ENCODE results near the gene TXNRD2. TPM values are rescaled to one million over a fixed set of nuclear protein-coding genes. Genes with fewer than 3 reads are reported as not detected.

The TXNRD2 gene
- total and polyA plus RNA-seq, 2 of the 4 experiments (the other 2 are of a cell fraction) = 15.6 to 25.7 TPM

- H2AK9ac ChIP-seq (replicated peaks; ENCODE audit: low read depth, low read length, poor library complexity) = no peak overlapping the region
- H3K36me3 ChIP-seq (ENCODE audit: control insufficient read depth, insufficient read depth, low read length) = peaks cover 33% of the 10 kb centered on the region
- ATAC-seq (ENCODE audit: low read depth) = no peak
- no peak overlapping the region for H2AK5ac ChIP-seq (ENCODE audit: low read depth, low read length)
- H3K27me3 ChIP-seq (ENCODE audit: control insufficient read depth, insufficient read depth, low read length) = no peaks in the 10 kb centered on the region
- H4K8ac ChIP-seq (ENCODE audit: low read depth in 2 of 2, low read length in 2 of 2) = no peak overlapping the region
- BruUV-seq (replicated peaks) = no TSS peak
- H3K79me1 ChIP-seq (ENCODE audit: low read depth in 1 of 2, low read length in 2 of 2) = peaks cover 28 to 85% of the 10 kb centered on the region in 2 experiments
- no peak overlapping the region for H2BK120ac ChIP-seq (ENCODE audit: low read depth, low read length)
- H3K23ac ChIP-seq (ENCODE audit: low read depth, low read length) = no peak overlapping the region
- no peak overlapping the region for H3K18ac ChIP-seq (ENCODE audit: low read depth, low read length)
- no peak overlapping the region for H3K27ac ChIP-seq (ENCODE audit: insufficient read depth, low read length)
- no peak overlapping the region for H2BK20ac ChIP-seq (ENCODE audit: low read depth, low read length)
- dilution Hi-C loops (cut with HindIII; ENCODE audit: low sequenced_read_pairs, unreplicated experiment) = no loop called here
- WGBS, 2 experiments (ENCODE audit: extremely low coverage in 2 of 2, insufficient read length in 1 of 2) = 100% methylated on average over 1 of the region's 2 CpGs; no CpG with 5 or more reads in 1 of the 2 experiments
- intact Hi-C loops (cut with micrococcal nuclease) = no loop called here
- peaks cover 62% of the 10 kb centered on the region for H4K20me1 ChIP-seq (ENCODE audit: insufficient read depth, low read length)
- H4K5ac ChIP-seq (ENCODE audit: low read depth, low read length) = no peak overlapping the region
- no peak for DNase-seq
- in situ Hi-C loops (cut with MboI; ENCODE audit: low sequenced_read_pairs) = no loop called here
- H3K9ac ChIP-seq (ENCODE audit: low read depth, low read length) = no peak overlapping the region
- peaks cover 3% of the 10 kb centered on the region; the same call in 1 of the 2 replicates for H3K9me3 ChIP-seq (ENCODE audit: control insufficient read depth, insufficient read depth, low read length)
- peaks cover 29% of the 10 kb centered on the region for H3K9me1 ChIP-seq (ENCODE audit: insufficient read depth, low read length)
- TF ChIP-seq SMC3 (IDR thresholded peaks at IDR 0.05; ENCODE audit: low read depth, low read length) (no peak), USF2 (IDR thresholded peaks at IDR 0.05; ENCODE audit: low read depth, low read length) (no peak), ELK1 (IDR thresholded peaks at IDR 0.05; ENCODE audit: borderline replicate concordance, low read depth, low read length) (no peak), RAD21 (IDR thresholded peaks at IDR 0.05; ENCODE audit: low read length) (no peak), CHD1 (IDR thresholded peaks at IDR 0.05; ENCODE audit: low read depth, low read length) (no peak), BHLHE40 (IDR thresholded peaks at IDR 0.05; ENCODE audit: low read depth, low read length) (no peak), POLR2A (IDR thresholded peaks at IDR 0.05; ENCODE audit: low read depth, low read length) (no peak), NFE2L2 (IDR thresholded peaks at IDR 0.05; ENCODE audit: low read depth, low read length) (no peak), MAFK (IDR thresholded peaks at IDR 0.05; ENCODE audit: low read depth, low read length) (no peak), RCOR1 (IDR thresholded peaks at IDR 0.05; ENCODE audit: insufficient replicate concordance, low read length) (no peak), MXI1 (IDR thresholded peaks at IDR 0.05; ENCODE audit: borderline replicate concordance, low read depth, low read length) (no peak), CEBPB (IDR thresholded peaks at IDR 0.05; ENCODE audit: low read depth, low read length) (no peak), RFX5 (IDR thresholded peaks at IDR 0.05; ENCODE audit: low read depth, low read length) (no peak), FOS (IDR thresholded peaks at IDR 0.05; ENCODE audit: low read depth, low read length) (no peak), MAZ (IDR thresholded peaks at IDR 0.05; ENCODE audit: borderline replicate concordance, low read depth, low read length) (no peak)
- H3K14ac ChIP-seq (replicated peaks; ENCODE audit: low read depth, low read length) = no peak overlapping the region
- H4K91ac ChIP-seq (ENCODE audit: insufficient read depth, low read depth, low read length) = no peak overlapping the region
- no peak overlapping the region for H2BK5ac ChIP-seq (ENCODE audit: low read depth, low read length, poor library complexity, severe bottlenecking)
- no peak overlapping the region for H2BK15ac ChIP-seq (ENCODE audit: low read depth, low read length)
- ChIA-PET CTCF (no interaction called here), POLR2A (ENCODE audit: unreplicated experiment) (no interaction called here)
- H2AFZ ChIP-seq (replicated peaks; ENCODE audit: low read length, poor library complexity) = no peak overlapping the region
- no peak overlapping the region for H3K4me2 ChIP-seq (ENCODE audit: low read depth, low read length)
- H3K56ac ChIP-seq (ENCODE audit: extremely low read depth, insufficient read depth, low read length) = no peak overlapping the region
- H3K4me1 ChIP-seq (ENCODE audit: control insufficient read depth, insufficient read depth, low read length) = peaks cover 7% of the 10 kb centered on the region
- no peak overlapping the region for H3K4me3 ChIP-seq (ENCODE audit: insufficient read depth, low read depth, low read length)
- no peak overlapping the region for H3K4ac ChIP-seq (ENCODE audit: low read depth, low read length)
These were observed 94.3 kb downstream of the TXNRD2 start for GRCh38 chr22:19847345-19847632.

Measured in IMR-90 (cell line).